HG03280 (cell line): Measurements from ENCODE around the gene KCNA10.

Experiments
- ATAC-seq: cut with Tn5 transposase; IDR thresholded peaks from one replicate; pipeline ENCODE4 v1.9.1; 2021; ENCODE audit warnings: mild to moderate bottlenecking, moderate library complexity; ENCODE audit not compliant: unreplicated experiment

KCNA10 gene

DNA sequence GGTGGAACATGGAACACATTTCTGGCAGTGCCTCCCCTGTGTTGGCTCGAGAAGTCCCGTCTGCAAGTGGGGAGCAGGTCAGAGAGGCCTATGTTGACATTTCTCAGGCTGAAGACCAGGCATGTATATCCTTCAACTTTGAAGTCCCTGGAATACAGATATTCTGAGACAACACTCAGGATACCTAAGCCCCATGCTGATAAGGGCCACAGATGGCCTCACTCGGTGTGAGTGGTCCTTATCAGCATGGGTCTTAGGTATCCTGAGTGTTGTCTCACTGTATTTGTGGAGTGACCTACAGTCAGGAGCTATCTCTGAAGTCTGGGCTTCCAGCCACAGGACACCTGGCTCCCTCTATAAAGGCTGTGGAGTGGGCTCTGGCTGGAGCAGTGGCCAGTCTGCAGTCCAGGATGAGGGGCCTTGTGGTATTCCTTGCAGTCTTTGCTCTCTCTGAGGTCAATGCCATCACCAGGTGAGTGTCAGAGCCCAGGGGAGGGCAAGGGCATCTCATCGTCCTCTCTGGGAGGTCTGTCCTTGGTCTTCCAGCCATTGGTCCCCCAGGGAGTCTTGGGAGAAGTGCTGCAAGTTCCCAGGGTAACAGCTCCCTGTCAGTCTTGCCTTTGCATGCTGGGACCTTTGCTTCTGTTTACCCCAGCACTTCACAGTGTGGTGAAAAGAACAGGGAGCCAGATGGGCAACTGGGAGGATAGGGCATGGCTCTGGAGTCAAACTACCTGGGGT, 38.4 kb downstream of the KCNA10 start:
- ATAC-seq: no peak

GRCh38 chr1:110478886-110479285, 40.1 kb downstream of the KCNA10 start:
- ATAC-seq: no peak

DNA sequence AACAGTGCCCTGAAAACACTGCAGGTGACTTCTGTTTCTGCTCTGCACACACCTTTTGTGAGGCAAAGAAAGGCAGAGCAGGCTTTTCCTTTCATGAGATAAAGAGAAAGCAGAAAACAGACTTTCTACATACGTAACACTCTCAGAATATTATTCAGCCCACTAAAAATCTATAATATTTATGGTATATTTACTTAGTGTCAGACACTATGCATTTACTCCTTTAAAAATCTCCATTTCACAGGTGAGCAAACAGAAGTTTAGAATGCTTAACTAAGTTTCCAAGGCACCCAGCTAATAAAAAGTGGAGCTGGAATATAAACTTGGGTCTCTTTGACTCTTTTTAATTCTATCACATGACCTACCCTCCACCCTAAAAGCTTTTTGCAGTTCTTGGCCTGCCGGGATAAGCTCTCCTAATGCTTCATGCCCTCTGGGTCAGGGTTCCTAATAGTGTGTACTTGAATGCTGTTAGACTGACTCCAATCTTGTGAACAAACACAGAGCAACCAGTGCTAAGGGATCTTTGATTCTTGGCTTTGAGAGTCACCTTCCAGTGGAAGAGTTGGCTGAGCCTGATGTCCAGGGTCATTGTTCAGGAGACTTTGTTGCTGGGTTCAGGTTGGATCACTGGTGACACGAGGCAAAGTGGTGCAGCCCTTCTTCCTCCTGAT, 40.9 kb downstream of the KCNA10 start:
- ATAC-seq: no peak

DNA sequence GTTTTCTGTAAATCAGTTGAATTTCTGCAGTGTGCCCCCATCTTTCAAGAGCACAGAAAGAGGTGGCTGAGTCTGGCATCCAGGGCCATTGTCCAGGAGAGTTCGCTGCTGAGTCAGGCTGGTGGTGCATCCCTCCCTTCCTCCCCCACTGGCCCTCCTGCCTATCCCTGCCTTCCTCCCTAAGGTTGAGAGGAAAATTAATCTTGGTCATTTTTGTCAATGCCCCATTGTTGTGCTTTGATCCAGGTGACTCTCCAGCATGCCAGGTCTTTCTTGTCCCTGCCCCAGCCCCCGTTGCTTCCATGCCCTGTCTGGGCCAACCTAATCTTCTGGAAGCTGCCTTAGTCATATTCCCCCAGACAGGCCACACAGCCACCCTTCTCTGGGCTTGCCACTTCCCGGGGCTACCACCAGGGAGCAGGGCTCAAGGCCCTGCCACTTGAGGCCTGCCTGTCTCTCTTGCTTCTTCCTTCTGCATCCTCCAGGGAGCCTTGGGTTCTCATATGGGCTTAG, 41.5 kb downstream of the KCNA10 start:
- no peak for ATAC-seq

DNA sequence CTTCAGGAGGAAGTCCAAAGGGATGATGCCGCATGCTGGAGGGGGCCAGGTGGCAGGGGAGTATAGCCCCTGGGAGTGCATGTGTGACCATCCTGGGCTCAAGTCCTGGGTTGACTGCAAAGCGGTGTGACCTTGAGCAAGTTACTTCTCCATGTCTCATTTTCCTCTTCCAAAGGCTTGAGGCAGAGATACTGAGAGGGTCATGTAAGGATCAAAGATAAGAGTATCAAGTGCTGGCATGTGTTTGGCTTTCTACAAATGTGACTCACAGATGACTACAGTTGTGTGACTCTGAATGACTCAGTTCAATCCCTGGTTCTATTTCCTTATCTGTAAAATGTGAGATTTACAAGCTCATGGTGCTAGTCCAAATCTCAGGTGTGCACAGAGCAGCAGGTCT, 41.9 kb downstream of the KCNA10 start:
- ATAC-seq: no peak

GRCh38 chr1:110476028-110476765, 42.8 kb downstream of the KCNA10 start:
- no peak for ATAC-seq

GRCh38 chr1:110475362-110476027, 43.5 kb downstream of the KCNA10 start:
- no peak for ATAC-seq

GRCh38 chr1:110474444-110474843, 44.5 kb downstream of the KCNA10 start:
- ATAC-seq: no peak

- no peak for ATAC-seq
Measured at GRCh38 chr1:110472546-110472945, 46.4 kb downstream of the KCNA10 start.

DNA sequence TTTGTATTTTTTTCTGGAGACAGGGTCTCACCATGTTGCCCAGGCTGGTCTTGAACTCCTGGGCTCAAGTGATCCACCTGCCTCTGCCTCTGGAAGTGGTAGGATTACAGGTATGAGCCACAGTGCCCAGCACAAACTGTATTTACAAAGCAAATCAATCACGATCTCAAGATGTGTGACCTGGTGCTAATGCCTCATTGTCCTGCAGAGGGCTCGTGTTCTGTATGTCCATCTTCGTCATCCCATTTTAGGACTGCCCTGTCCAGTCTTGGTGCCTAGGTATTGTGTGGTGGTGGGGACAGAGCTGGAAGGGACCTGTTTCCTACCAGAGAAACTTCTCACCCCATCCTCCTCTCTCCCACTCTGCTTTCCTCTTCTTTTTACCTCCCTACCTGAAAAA, 47.8 kb downstream of the KCNA10 start:
- no peak for ATAC-seq
